Tibial artery (tissue), 4 donors: ENCODE data around the gene MED23.

Experiments
- DNase-seq, 2 donors: peaks; one replicate each; pipeline ENCODE4 v3.0.0-alpha.2; 2019
- H3K27ac ChIP-seq, 2 donors: fragments of 200-600 bp; sonication (generic) in 1 of 2; 1 replicate in 1 of 2; 2 replicates in 1 of 2; pipeline ENCODE4 v1.5.1; 2018 to 2019; ENCODE audit warnings: mild to moderate bottlenecking in 1 of 2
- H3K27me3 ChIP-seq, 2 donors: fragments of 200-600 bp; sonication (generic) in 1 of 2; one replicate each; pipeline versions ENCODE4 v1.5.1 to v1.6.0; 2016 to 2019
- H3K36me3 ChIP-seq, 3 donors: fragments of 200-600 bp; sonication (generic) in 2 of 3; one replicate each; pipeline ENCODE4 v1.5.1; 2016 to 2019; ENCODE audit warnings: mild to moderate bottlenecking in 2 of 3
- H3K4me1 ChIP-seq, 4 donors: fragments of 200-600 bp; sonication (generic) in 2 of 4; 1 replicate in 3 of 4; 2 replicates in 1 of 4; pipeline ENCODE4 v1.5.1; 2016 to 2019
- H3K4me3 ChIP-seq, 2 donors: fragments of 200-600 bp; sonication (generic) in 1 of 2; 1 replicate in 1 of 2; 2 replicates in 1 of 2; pipeline ENCODE4 v1.5.1; 2018 to 2019; ENCODE audit warnings: mild to moderate bottlenecking in 2 of 2
- H3K9me3 ChIP-seq, 3 donors: fragments of 200-600 bp; sonication (generic) in 1 of 3; one replicate each; pipeline ENCODE4 v1.5.1; 2016 to 2019
- CTCF ChIP-seq, 2 experiments: fragments of 200-600 bp in 1 of 2; fragments of 450-650 bp in 1 of 2; IDR thresholded peaks; one replicate each; pipeline ENCODE4 v1.5.1; 2017 to 2019; ENCODE audit warnings: antibody characterized with exemption in 2 of 2, mild to moderate bottlenecking in 1 of 2, moderate library complexity in 1 of 2
- intact Hi-C: fragments of 100-400 bp; cut with DNase I; formaldehyde crosslinking; loops from one replicate; pipeline ENCODE4 v1.15.0; 2023; ENCODE audit warnings: low total_unique reads

MED23 gene

GRCh38 chr6:131627724-131628682 is at the start of gene MED23:
TSS of gene MED23 (minus strand) at chr6:131628242. CDS start at chr6:131628049, 193 bp downstream.
- TF ChIP-seq CTCF (IDR thresholded peaks at IDR 0.05), result peak; percentile 82

GRCh38 chr6:131673184-131673583 is 45.1 kb upstream of the MED23 start:
- H3K27me3 ChIP-seq, result no peaks in the 10 kb centered on the region
- intact Hi-C loops, result no loop called here
- DNase-seq, result no peak
- no peaks in the 10 kb centered on the region for H3K36me3 ChIP-seq
- no peak overlapping the region for H3K27ac ChIP-seq
- no peaks in the 10 kb centered on the region for H3K4me1 ChIP-seq
- TF ChIP-seq CTCF (IDR thresholded peaks at IDR 0.05), result no peak
- H3K4me3 ChIP-seq, result no peak overlapping the region
- H3K9me3 ChIP-seq, result no peaks in the 10 kb centered on the region

More at GRCh38 chr6:131627724-131628682, at the start of gene MED23:
- peak; percentile 91 to 96 for DNase-seq
- Histone ChIP-seq H3K4me3 (peak within 1 kb of the TSS; percentile 76 to 90), H3K27me3 (no peaks in the 10 kb centered on the region), H3K27ac (peak within 1 kb of the TSS; percentile 77 to 80), H3K36me3 (peaks cover 18 to 29% (median 26%) of the 10 kb centered on the region in 3 donors), H3K9me3 (no peaks in the 10 kb centered on the region), H3K4me1 (peaks cover 0 to 34% (median 20%) of the 10 kb centered on the region in 4 donors)
- intact Hi-C loops, result no loop called here

- intact Hi-C loops, result no loop called here
- H3K27me3 ChIP-seq, result no peaks in the 10 kb centered on the region
- no peak overlapping the region for H3K4me3 ChIP-seq
- no peaks in the 10 kb centered on the region for H3K36me3 ChIP-seq
- no peaks in the 10 kb centered on the region for H3K4me1 ChIP-seq
- no peak for TF ChIP-seq CTCF (IDR thresholded peaks at IDR 0.05)
- H3K27ac ChIP-seq, result no peak overlapping the region
- no peaks in the 10 kb centered on the region for H3K9me3 ChIP-seq
- no peak for DNase-seq
These were observed 41.8 kb upstream of the MED23 start for GRCh38 chr6:131669891-131670290.

GRCh38 chr6:131663578-131664165 is 35.6 kb upstream of the MED23 start:
- no peaks in the 10 kb centered on the region for H3K9me3 ChIP-seq
- DNase-seq, result no peak
- no peak overlapping the region for H3K27ac ChIP-seq
- H3K27me3 ChIP-seq, result no peaks in the 10 kb centered on the region
- intact Hi-C loops, result no loop called here
- H3K36me3 ChIP-seq, result no peaks in the 10 kb centered on the region
- H3K4me1 ChIP-seq, result no peaks in the 10 kb centered on the region
- TF ChIP-seq CTCF (IDR thresholded peaks at IDR 0.05), result no peak
- no peak overlapping the region for H3K4me3 ChIP-seq

GRCh38 chr6:131660195-131660594 is 32.2 kb upstream of the MED23 start:
- TF ChIP-seq CTCF (IDR thresholded peaks at IDR 0.05), result no peak
- no peak for DNase-seq
- Histone ChIP-seq H3K27ac (no peak overlapping the region), H3K4me1 (no peaks in the 10 kb centered on the region), H3K9me3 (no peaks in the 10 kb centered on the region), H3K36me3 (no peaks in the 10 kb centered on the region), H3K4me3 (no peak overlapping the region), H3K27me3 (no peaks in the 10 kb centered on the region)
- intact Hi-C loops, result no loop called here
